CD14-positive monocyte (primary cell): Measurements from ENCODE around the gene ANTXRL. TPM values are rescaled to one million over a fixed set of nuclear protein-coding genes. Genes with fewer than 3 reads are reported as not detected.
"Not testable (repeated sequence)": the region's sequence is repeated elsewhere in the genome, so short reads cannot be mapped to it uniquely, and the experiment has no call there.

Experiments
- DNase-seq, 3 donors: peaks; one replicate each; pipeline ENCODE4 v3.0.0-alpha.2; 2011 to 2022
- H2AFZ ChIP-seq: 2 replicates; pipeline ENCODE4 v1.6.0; 2012; ENCODE audit warnings: mild to moderate bottlenecking, low read depth, low read length, inconsistent platforms; ENCODE audit not compliant: insufficient read depth, poor library complexity, severe bottlenecking
- H3K27ac ChIP-seq, 2 donors: 1 replicate in 1 of 2; 2 replicates in 1 of 2; pipeline ENCODE4 v1.5.1; 2012 to 2013; ENCODE audit warnings: low read length in 2 of 2, control low read depth in 1 of 2, inconsistent platforms in 1 of 2, low read depth in 1 of 2, mild to moderate bottlenecking in 1 of 2
- H3K27me3 ChIP-seq, 2 donors: one replicate each; pipeline versions ENCODE4 v1.6.0 to v1.6.1; 2011 to 2013; ENCODE audit warnings: low read length in 2 of 2; ENCODE audit not compliant: control insufficient read depth in 2 of 2, insufficient read depth in 2 of 2
- H3K36me3 ChIP-seq, 2 donors: replicated peaks in 1 of 2; 1 replicate in 1 of 2; 2 replicates in 1 of 2; pipeline versions ENCODE4 v1.5.1 to v1.6.1; 2012 to 2013; ENCODE audit warnings: low read length in 2 of 2, control low read depth in 1 of 2, inconsistent platforms in 1 of 2, mild to moderate bottlenecking in 1 of 2; ENCODE audit not compliant: insufficient read depth in 2 of 2, control insufficient read depth in 1 of 2
- H3K4me1 ChIP-seq, 2 donors: 1 replicate in 1 of 2; 2 replicates in 1 of 2; pipeline versions ENCODE4 v1.5.1 to v1.6.1; 2012 to 2013; ENCODE audit warnings: low read length in 2 of 2, control low read depth in 1 of 2, inconsistent platforms in 1 of 2, mild to moderate bottlenecking in 1 of 2, moderate library complexity in 1 of 2; ENCODE audit not compliant: insufficient read depth in 2 of 2, control insufficient read depth in 1 of 2
- H3K4me2 ChIP-seq: replicated peaks from 2 replicates; pipeline ENCODE3; 2012; ENCODE audit warnings: low read length, moderate library complexity, mild to moderate bottlenecking; ENCODE audit not compliant: poor library complexity, severe bottlenecking; ENCODE audit errors: extremely low read depth
- H3K4me3 ChIP-seq, 3 experiments: fragments of 200-600 bp in 1 of 3; sonication (generic) in 1 of 3; replicated peaks in 1 of 3; 1 replicate in 2 of 3; 2 replicates in 1 of 3; pipeline ENCODE4 v1.5.1; 2011 to 2013; ENCODE audit warnings: low read length in 3 of 3, mild to moderate bottlenecking in 3 of 3, control low read depth in 2 of 3, low read depth in 2 of 3, inconsistent platforms in 1 of 3, moderate library complexity in 1 of 3
- H3K79me2 ChIP-seq: 2 replicates; pipeline ENCODE4 v1.6.0; 2012; ENCODE audit warnings: mild to moderate bottlenecking, control low read depth, inconsistent platforms, low read length, moderate library complexity; ENCODE audit not compliant: insufficient read depth
- H3K9ac ChIP-seq: 2 replicates; pipeline ENCODE4 v1.6.0; 2017; ENCODE audit warnings: low read length, mild to moderate bottlenecking; ENCODE audit not compliant: insufficient read depth, poor library complexity, severe bottlenecking
- H3K9me3 ChIP-seq, 2 donors: replicated peaks in 1 of 2; 1 replicate in 1 of 2; 2 replicates in 1 of 2; pipeline versions ENCODE4 v1.5.1 to v1.6.1; 2012 to 2013; ENCODE audit warnings: low read length in 2 of 2, control low read depth in 1 of 2; ENCODE audit not compliant: control insufficient read depth in 1 of 2, insufficient read depth in 1 of 2
- H4K20me1 ChIP-seq: 2 replicates; pipeline ENCODE4 v1.6.0; 2012; ENCODE audit warnings: mild to moderate bottlenecking, low read length, control low read depth, moderate library complexity; ENCODE audit not compliant: insufficient read depth
- H3K27ac Mint-ChIP-seq, 7 donors: one replicate each; pipeline ENCODE4 v1.8.0; 2020; ENCODE audit warnings: mild to moderate bottlenecking in 7 of 7, mixed read lengths in 7 of 7, moderate library complexity in 6 of 7, inconsistent platforms in 2 of 7
- H3K27me3 Mint-ChIP-seq, 3 donors: one replicate each; pipeline ENCODE4 v1.8.0; 2021 to 2022; ENCODE audit warnings: low read depth in 3 of 3, mild to moderate bottlenecking in 3 of 3, mixed read lengths in 3 of 3, moderate library complexity in 3 of 3, inconsistent platforms in 1 of 3
- H3K36me3 Mint-ChIP-seq, 2 donors: one replicate each; pipeline ENCODE4 v1.8.0; 2020; ENCODE audit warnings: mixed read lengths in 2 of 2, inconsistent platforms in 1 of 2, mild to moderate bottlenecking in 1 of 2
- H3K4me1 Mint-ChIP-seq: one replicate; pipeline ENCODE4 v1.8.0; 2020; ENCODE audit warnings: mild to moderate bottlenecking, mixed read lengths
- H3K4me3 Mint-ChIP-seq, 2 donors: one replicate each; pipeline ENCODE4 v1.8.0; 2020; ENCODE audit warnings: mild to moderate bottlenecking in 2 of 2, mixed read lengths in 2 of 2, moderate library complexity in 1 of 2
- H3K9me3 Mint-ChIP-seq, 7 donors: one replicate each; pipeline ENCODE4 v1.8.0; 2020 to 2022; ENCODE audit warnings: mixed read lengths in 7 of 7, mild to moderate bottlenecking in 6 of 7, moderate library complexity in 6 of 7, inconsistent platforms in 2 of 7
- WGBS: methylation state at CpG from one replicate; pipeline ENCODE4 v1.1.5; 2013; ENCODE audit warnings: missing lambda C conversion rate; ENCODE audit not compliant: insufficient coverage; 5-methylcytosine and 5-hydroxymethylcytosine counted together
- intact Hi-C, 2 donors: fragments of 100-400 bp; cut with micrococcal nuclease; formaldehyde crosslinking; loops; one replicate each; pipeline versions ENCODE4 v1.15.0 to v1.15.1; 2023
- polyA plus RNA-seq, 3 donors: library from polyadenylated mRNA; depleted of rRNA in 1 of 3; unstranded in 2 of 3; stranded (reverse) in 1 of 3; fragments of 300-500 nt in 2 of 3; fragments of >200 nt in 1 of 3; fragmentation: Illumina TruSeq in 2 of 3; gene quantifications; 1 replicate in 2 of 3; 2 replicates in 1 of 3; pipeline ENCODE4 v1.2.3, GENCODE V29; 2012 to 2021
- TF ChIP-seq, protein P1 (sequence below): fragments of 200-600 bp; IDR thresholded peaks from one replicate; pipeline ENCODE4 v1.8.0; 2022; ENCODE audit warnings: antibody characterized with exemption, mild to moderate bottlenecking

ANTXRL gene
- polyA plus RNA-seq, 3 donors, result not detected

DNA sequence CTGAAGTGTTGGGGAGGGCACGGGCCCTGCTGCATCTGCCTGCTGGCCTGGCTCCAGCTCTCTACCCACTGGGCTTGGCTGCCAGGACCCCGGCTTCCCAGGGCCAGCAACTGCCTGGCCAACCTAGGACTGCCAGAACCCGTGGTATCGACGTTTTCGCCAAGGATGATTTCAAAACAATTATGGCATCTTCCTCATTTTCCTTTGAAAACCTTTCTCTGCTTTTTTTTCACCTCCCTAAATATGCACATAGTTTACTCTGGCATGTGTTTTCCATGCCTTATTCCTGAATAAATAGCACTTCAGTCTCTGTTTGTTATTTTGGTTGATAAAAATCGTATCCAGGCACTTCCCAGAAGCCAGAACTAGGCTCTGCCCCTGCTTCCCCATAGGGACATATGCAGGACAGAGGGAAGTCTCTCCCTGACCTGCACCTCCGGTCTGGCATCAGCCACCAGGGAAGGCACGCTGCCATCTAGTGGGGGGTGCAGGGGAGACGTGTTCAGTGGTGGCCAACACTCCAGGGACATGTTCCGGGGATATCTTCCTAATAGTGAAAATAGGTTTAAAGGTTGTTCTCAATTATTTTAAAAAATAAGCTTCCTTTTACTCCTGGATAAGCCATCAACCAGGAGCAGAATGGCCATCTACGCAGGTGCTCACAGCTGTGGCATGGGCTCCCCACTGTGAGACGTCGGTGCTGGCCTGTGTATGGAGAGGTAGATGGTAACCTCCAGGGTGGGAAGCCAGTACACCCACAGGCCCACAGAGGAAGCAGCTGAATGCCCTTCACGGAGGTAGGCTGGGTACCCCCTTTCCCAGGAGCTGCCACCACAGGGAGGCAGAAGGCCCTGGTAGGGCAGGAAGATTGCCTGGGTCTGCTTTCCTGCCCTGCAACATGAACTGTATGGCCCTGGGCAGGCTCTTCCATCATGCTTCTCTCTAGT lies 30.7 kb upstream of the ANTXRL start:
- peak overlapping the region; percentile 61 to 85 for H3K4me3 Mint-ChIP-seq
- no peaks in the 10 kb centered on the region for H3K36me3 Mint-ChIP-seq
- 30% methylated on average over 9 of the region's 15 CpGs for WGBS
- intact Hi-C loops, result no loop called here
- no peak overlapping the region for H3K9ac ChIP-seq
- H3K36me3 ChIP-seq, result no peaks in the 10 kb centered on the region
- TF ChIP-seq, protein P1, sequence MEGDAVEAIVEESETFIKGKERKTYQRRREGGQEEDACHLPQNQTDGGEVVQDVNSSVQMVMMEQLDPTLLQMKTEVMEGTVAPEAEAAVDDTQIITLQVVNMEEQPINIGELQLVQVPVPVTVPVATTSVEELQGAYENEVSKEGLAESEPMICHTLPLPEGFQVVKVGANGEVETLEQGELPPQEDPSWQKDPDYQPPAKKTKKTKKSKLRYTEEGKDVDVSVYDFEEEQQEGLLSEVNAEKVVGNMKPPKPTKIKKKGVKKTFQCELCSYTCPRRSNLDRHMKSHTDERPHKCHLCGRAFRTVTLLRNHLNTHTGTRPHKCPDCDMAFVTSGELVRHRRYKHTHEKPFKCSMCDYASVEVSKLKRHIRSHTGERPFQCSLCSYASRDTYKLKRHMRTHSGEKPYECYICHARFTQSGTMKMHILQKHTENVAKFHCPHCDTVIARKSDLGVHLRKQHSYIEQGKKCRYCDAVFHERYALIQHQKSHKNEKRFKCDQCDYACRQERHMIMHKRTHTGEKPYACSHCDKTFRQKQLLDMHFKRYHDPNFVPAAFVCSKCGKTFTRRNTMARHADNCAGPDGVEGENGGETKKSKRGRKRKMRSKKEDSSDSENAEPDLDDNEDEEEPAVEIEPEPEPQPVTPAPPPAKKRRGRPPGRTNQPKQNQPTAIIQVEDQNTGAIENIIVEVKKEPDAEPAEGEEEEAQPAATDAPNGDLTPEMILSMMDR, result peak; percentile 61
- H2AFZ ChIP-seq, result peak overlapping the region; percentile 14
- H3K4me2 ChIP-seq, result peak overlapping the region; percentile 51
- H3K79me2 ChIP-seq, result no peaks in the 10 kb centered on the region
- DNase-seq, result peak; percentile 28 to 50 (median 32)
- peak overlapping the region in 3 of 7 donors; percentile 37 to 72 (median 48) for H3K27ac Mint-ChIP-seq
- peaks cover 4 to 6% of the 10 kb centered on the region in 2 donors for H3K4me1 ChIP-seq
- H3K27me3 ChIP-seq, result no peaks in the 10 kb centered on the region
- H3K4me3 ChIP-seq, result no peak overlapping the region
- H3K4me1 Mint-ChIP-seq, result peaks cover 6% of the 10 kb centered on the region
- H3K9me3 ChIP-seq, result no peaks in the 10 kb centered on the region
- H4K20me1 ChIP-seq, result no peaks in the 10 kb centered on the region
- H3K27me3 Mint-ChIP-seq, result no peaks in the 10 kb centered on the region
- H3K9me3 Mint-ChIP-seq, result no peaks in the 10 kb centered on the region
- no peak overlapping the region for H3K27ac ChIP-seq

DNA sequence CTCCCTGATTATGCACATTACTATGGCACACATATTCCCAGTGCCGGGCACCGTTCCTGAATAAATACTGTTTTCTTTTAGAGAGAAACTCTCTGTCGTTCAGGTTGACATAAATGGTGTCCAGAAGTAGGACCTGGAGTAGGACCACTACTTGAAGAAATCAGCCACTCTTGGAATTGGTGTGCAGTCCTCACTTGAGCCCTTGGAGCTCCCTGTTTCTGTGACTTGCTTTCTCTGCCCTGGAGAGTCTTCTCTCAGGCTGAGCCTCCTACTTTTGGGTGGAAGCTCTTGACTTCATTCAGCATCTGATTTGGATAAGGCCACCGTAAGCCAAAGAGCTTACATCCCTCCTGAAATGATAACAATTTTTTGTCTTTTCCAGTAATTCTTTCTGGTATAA lies 29.7 kb upstream of the ANTXRL start:
- Mint-ChIP-seq H3K27ac (no peak overlapping the region), H3K4me1 (peaks cover 6% of the 10 kb centered on the region), H3K9me3 (no peaks in the 10 kb centered on the region), H3K4me3 (no peak overlapping the region), H3K36me3 (no peaks in the 10 kb centered on the region), H3K27me3 (no peaks in the 10 kb centered on the region)
- peaks cover 4 to 6% of the 10 kb centered on the region in 2 donors for H3K4me1 ChIP-seq
- TF ChIP-seq, protein P1, result no peak
- intact Hi-C loops, result no loop called here
- no peak overlapping the region for H3K27ac ChIP-seq
- H3K9me3 ChIP-seq, result no peaks in the 10 kb centered on the region
- 100% methylated on average over 1 of the region's 4 CpGs for WGBS
- no peak overlapping the region for H2AFZ ChIP-seq
- no peaks in the 10 kb centered on the region for H3K79me2 ChIP-seq
- no peaks in the 10 kb centered on the region for H3K27me3 ChIP-seq
- H4K20me1 ChIP-seq, result no peaks in the 10 kb centered on the region
- no peak overlapping the region for H3K4me2 ChIP-seq
- no peak overlapping the region for H3K9ac ChIP-seq
- no peaks in the 10 kb centered on the region for H3K36me3 ChIP-seq
- H3K4me3 ChIP-seq, result no peak overlapping the region
- DNase-seq, result no peak

DNA sequence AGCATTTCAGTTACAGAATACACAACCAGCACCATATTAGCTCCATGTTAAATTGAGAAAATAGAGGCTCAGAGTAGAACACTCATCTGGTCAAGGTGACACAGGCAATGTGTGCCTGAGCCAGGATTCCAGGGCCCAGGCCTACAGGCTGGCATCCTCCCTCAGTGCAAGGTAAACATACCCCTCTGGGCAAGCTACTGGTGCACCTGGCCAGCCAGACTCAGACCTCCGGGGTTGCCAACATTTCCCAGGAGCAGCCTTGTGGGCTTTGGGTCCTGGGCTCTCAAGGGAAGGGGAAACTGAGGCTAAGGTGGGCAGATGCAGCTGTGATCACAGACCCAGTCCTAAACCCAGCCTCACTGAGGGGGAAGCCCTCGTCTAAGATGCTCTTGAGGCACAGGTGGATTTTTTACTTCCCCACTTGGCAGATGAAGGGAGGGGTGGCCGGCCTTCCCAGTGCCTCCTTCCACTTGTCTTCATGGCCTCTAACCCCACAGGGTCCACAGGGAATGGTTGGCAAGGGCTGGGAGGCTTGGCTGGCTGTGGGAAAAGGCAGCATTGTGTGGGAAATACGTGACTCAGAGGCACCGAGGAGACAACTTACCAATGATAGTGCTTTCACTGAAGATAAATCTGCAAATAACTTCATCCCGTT lies 23.8 kb upstream of the ANTXRL start:
- H3K4me1 Mint-ChIP-seq, DNase-seq, H2AFZ ChIP-seq, H3K36me3 ChIP-seq, H3K27me3 ChIP-seq, H3K4me3 Mint-ChIP-seq, H3K4me3 ChIP-seq, H3K9me3 Mint-ChIP-seq, H3K4me1 ChIP-seq, H3K36me3 Mint-ChIP-seq, H3K9ac ChIP-seq, H3K27me3 Mint-ChIP-seq, H3K27ac Mint-ChIP-seq, H3K79me2 ChIP-seq, H3K9me3 ChIP-seq, H3K4me2 ChIP-seq, intact Hi-C loops, H3K27ac ChIP-seq, H4K20me1 ChIP-seq: not testable (repeated sequence)
- WGBS, result no CpG with 5 or more reads among the region's 6 CpGs
